Pulmonary artery endothelial cell (primary cell): Measurements from ENCODE around the gene XXYLT1. TPM values are rescaled to one million over a fixed set of nuclear protein-coding genes. Genes with fewer than 3 reads are reported as not detected.
A peak's percentile ranks its signal among the peaks of the same experiment; 100 is the strongest.

Experiments used
- DNase-seq: peaks from one replicate; pipeline ENCODE4 v3.0.0-alpha.2; 2011; ENCODE audit warnings: low read depth, low spot score
- total RNA-seq: library from RNA; depleted of rRNA; stranded (reverse); fragments of >200 nt; gene quantifications from 2 replicates; pipeline ENCODE4 v1.2.3, GENCODE V29; 2014

The XXYLT1 gene
- total RNA-seq, 1 donor from 2014 or later, result 42.1 TPM

GRCh38 chr3:195171093-195171873, 99.7 kb downstream of the XXYLT1 start:
- DNase-seq, result no peak

GRCh38 chr3:195170496-195170895, 100.5 kb downstream of the XXYLT1 start:
- DNase-seq, result no peak

GRCh38 chr3:195169011-195169649, 101.8 kb downstream of the XXYLT1 start:
- no peak for DNase-seq

GRCh38 chr3:195168009-195168762, 102.8 kb downstream of the XXYLT1 start:
- no peak for DNase-seq

GRCh38 chr3:195165790-195166189, 105.2 kb downstream of the XXYLT1 start:
- DNase-seq, result no peak

- no peak for DNase-seq
Measured at GRCh38 chr3:195165265-195165609, 105.7 kb downstream of the XXYLT1 start.

GRCh38 chr3:195164573-195165264, 106.2 kb downstream of the XXYLT1 start:
- DNase-seq, result no peak

- DNase-seq, result no peak
Measured at GRCh38 chr3:195163719-195164572, 107.0 kb downstream of the XXYLT1 start.

GRCh38 chr3:195162816-195163215, 108.1 kb downstream of the XXYLT1 start:
- no peak for DNase-seq

- peak; percentile 97 for DNase-seq
Measured at GRCh38 chr3:195162033-195162669, 108.8 kb downstream of the XXYLT1 start.

GRCh38 chr3:195160908-195161434, 110.0 kb downstream of the XXYLT1 start:
- no peak for DNase-seq

- peak; percentile 93 for DNase-seq
Measured at GRCh38 chr3:195160257-195160898, 110.6 kb downstream of the XXYLT1 start.

GRCh38 chr3:195159814-195160165, 111.2 kb downstream of the XXYLT1 start:
- DNase-seq, result no peak

- no peak for DNase-seq
Measured at GRCh38 chr3:195159117-195159813, 111.7 kb downstream of the XXYLT1 start.

- no peak for DNase-seq
Measured at GRCh38 chr3:195156286-195156890, 114.6 kb downstream of the XXYLT1 start.

- DNase-seq, result no peak
Measured at GRCh38 chr3:195155570-195156241, 115.3 kb downstream of the XXYLT1 start.

GRCh38 chr3:195154793-195155535, 116.0 kb downstream of the XXYLT1 start:
- DNase-seq, result peak; percentile 100
